Adipose tissue (tissue), 3 donors: ENCODE measurements around the gene CCDC32. TPM values are rescaled to one million over a fixed set of nuclear protein-coding genes. Genes with fewer than 3 reads are reported as not detected.

Experiments used
- H3K27ac ChIP-seq: one replicate; pipeline ENCODE4 v1.5.1; 2013; ENCODE audit warnings: low read depth, low read length
- WGBS, 3 donors: extraction: QIAGEN DNeasy Blood & Tissue Kit; methylation state at CpG; one replicate each; pipeline ENCODE4 v1.1.7; 2013; 5-methylcytosine and 5-hydroxymethylcytosine counted together
- polyA plus RNA-seq, 3 donors: library from polyadenylated mRNA; stranded (reverse); fragments of 200-250 nt; gene quantifications; one replicate each; pipeline ENCODE4 v1.2.3, GENCODE V29; 2013
- donor health status: healthy with polysubstance abuse.
- donor health status: Bipolar disorder and iron deficiency.
- donor health status: healthy.

CCDC32 gene
- polyA plus RNA-seq, 3 donors, result 18.8 to 33.6 (median 29.5) TPM

GRCh38 chr15:40575113-40575512 lies 10.3 kb upstream of the CCDC32 start:
- no peak overlapping the region for H3K27ac ChIP-seq

- 0 to 1% (median 1%) methylated on average over 62 of the region's 62 CpGs for WGBS, 3 donors
- H3K27ac ChIP-seq, result no peak within 1 kb of the TSS
These were observed 4.5 kb upstream of the CCDC32 start, which contains the start of gene RPUSD2 for GRCh38 chr15:40569129-40569953. TSS of gene RPUSD2 (plus strand) at chr15:40569299. CDS start at chr15:40569338, 39 bp downstream.

GRCh38 chr15:40567111-40567510 lies 2.3 kb upstream of the CCDC32 start:
- 31 to 60% (median 34%) methylated on average over 7 of the region's 7 CpGs for WGBS, 3 donors
- H3K27ac ChIP-seq, result no peak overlapping the region

GRCh38 chr15:40565333-40566238 lies 744 bp upstream of the CCDC32 start:
- H3K27ac ChIP-seq, result no peak overlapping the region
- 41 to 44% (median 44%) methylated on average over 17 to 20 of the region's 20 CpGs for WGBS, 3 donors

GRCh38 chr15:40563426-40563825 lies 1.4 kb downstream of the CCDC32 start:
- H3K27ac ChIP-seq, result no peak overlapping the region

- H3K27ac ChIP-seq, result no peak overlapping the region
- WGBS, 3 donors, result 74 to 83% (median 78%) methylated on average over 2 of the region's 2 CpGs
These were observed 2.2 kb downstream of the CCDC32 start for GRCh38 chr15:40562691-40563090.

GRCh38 chr15:40558952-40559742 lies 5.7 kb downstream of the CCDC32 start:
- WGBS, 3 donors, result 78 to 84% (median 84%) methylated on average over 6 of the region's 6 CpGs
- no peak overlapping the region for H3K27ac ChIP-seq

- H3K27ac ChIP-seq, result no peak overlapping the region
- WGBS, 3 donors, result 93 to 100% (median 94%) methylated on average over 2 of the region's 2 CpGs
These were observed 9.0 kb downstream of the CCDC32 start for GRCh38 chr15:40555876-40556275.

GRCh38 chr15:40554161-40554525 lies 10.7 kb downstream of the CCDC32 start:
- no peak overlapping the region for H3K27ac ChIP-seq
- 67 to 89% (median 86%) methylated on average over 4 of the region's 4 CpGs for WGBS, 3 donors

- H3K27ac ChIP-seq, result no peak overlapping the region
- WGBS, 3 donors, result 83 to 93% (median 85%) methylated on average over 6 of the region's 6 CpGs
These were observed 14.4 kb downstream of the CCDC32 start for GRCh38 chr15:40550341-40551037.

- H3K27ac ChIP-seq, result no peak overlapping the region
- 38 to 81% (median 71%) methylated on average over 9 of the region's 9 CpGs for WGBS, 3 donors
These were observed 14.9 kb downstream of the CCDC32 start for GRCh38 chr15:40549894-40550293.

- H3K27ac ChIP-seq, result no peak overlapping the region
These were observed 16.2 kb downstream of the CCDC32 start for GRCh38 chr15:40548610-40549009.

GRCh38 chr15:40545457-40545856 lies 19.4 kb downstream of the CCDC32 start:
- no peak overlapping the region for H3K27ac ChIP-seq
- WGBS, 3 donors, result 79 to 84% (median 81%) methylated on average over 1 of the region's 1 CpG

More at GRCh38 chr15:40548610-40549009, 16.2 kb downstream of the CCDC32 start:
- 91 to 96% (median 92%) methylated on average over 2 of the region's 2 CpGs for WGBS, 3 donors

GRCh38 chr15:40543631-40544294 lies 21.1 kb downstream of the CCDC32 start:
- no peak overlapping the region for H3K27ac ChIP-seq
- WGBS, 3 donors, result 79 to 89% (median 79%) methylated on average over 5 of the region's 5 CpGs

GRCh38 chr15:40543082-40543481 lies 21.8 kb downstream of the CCDC32 start:
- no peak overlapping the region for H3K27ac ChIP-seq
- 94 to 100% (median 97%) methylated on average over 3 of the region's 3 CpGs for WGBS, 3 donors

GRCh38 chr15:40538976-40539375 lies 25.9 kb downstream of the CCDC32 start:
- 90 to 97% (median 92%) methylated on average over 6 of the region's 6 CpGs for whole genome bisulfite sequencing, 3 donors

GRCh38 chr15:40536501-40536900 lies 28.3 kb downstream of the CCDC32 start:
- 59 to 71% (median 62%) methylated on average over 5 of the region's 5 CpGs for WGBS, 3 donors
- H3K27ac ChIP-seq, result no peak overlapping the region

More at GRCh38 chr15:40538976-40539375, 25.9 kb downstream of the CCDC32 start:
- no peak overlapping the region for H3K27ac ChIP-seq
